Measurements from ENCODE around the gene CLEC18A.
"Not testable (repeated sequence)": the region's sequence is repeated elsewhere in the genome, so short reads cannot be mapped to it uniquely, and the experiment has no call there.

The CLEC18A gene

DNA sequence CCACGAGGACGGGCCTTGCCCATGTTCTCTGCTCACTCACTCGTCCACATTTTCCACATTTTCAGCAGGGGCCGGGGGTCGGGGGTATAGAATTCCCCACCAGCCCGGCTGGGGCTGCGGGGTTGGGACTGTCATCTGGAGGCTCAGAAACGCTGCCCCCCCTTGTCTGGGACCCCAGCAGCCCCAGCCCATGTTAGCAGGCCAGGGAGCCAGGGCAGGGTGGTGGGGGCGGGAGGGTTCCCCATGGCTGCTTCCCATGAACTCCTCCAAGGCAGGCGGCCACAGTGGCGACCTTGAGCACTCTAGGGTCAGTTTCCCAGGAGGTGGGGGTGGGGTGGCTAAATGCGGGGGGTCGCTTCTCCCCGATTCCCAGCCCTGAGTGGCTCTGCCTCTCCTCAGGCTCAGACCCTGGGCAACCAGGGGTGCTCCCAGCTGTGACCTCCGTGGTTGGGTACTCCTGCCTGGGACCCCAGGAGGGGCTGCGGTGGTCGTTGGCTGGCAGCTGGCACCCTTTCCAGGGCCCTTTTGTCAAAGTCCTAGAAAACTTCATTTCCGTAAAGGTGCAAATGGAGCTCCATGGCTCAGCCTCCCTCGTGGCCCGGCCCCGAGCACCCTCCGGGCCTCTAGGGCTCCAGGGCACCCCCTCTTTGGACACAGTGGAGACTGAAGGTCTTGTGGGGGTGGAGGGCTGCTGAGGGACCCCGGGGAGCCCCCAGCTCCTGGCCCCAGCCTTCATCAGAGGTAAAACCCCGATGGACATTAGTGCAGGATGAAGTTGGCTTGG lies 1.6 kb downstream of the CLEC18A start:
- DNase-seq, result not testable (repeated sequence)

DNA sequence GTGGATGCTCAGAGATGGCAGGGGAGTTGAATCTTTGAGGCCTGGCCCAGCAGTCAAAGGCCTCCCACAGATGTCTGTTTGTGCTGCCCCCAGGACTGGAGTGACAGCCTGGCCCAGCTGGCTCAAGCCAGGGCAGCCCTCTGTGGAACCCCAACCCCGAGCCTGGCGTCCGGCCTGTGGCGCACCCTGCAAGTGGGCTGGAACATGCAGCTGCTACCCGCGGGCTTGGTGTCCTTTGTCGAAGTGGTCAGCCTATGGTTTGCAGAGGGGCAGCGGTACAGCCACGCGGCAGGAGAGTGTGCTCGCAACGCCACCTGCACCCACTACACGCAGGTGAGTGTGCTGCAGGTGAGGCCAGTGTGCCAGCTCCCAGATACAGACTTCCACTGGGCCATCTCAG lies 3.1 kb downstream of the CLEC18A start:
- not testable (repeated sequence) for DNase-seq

DNA sequence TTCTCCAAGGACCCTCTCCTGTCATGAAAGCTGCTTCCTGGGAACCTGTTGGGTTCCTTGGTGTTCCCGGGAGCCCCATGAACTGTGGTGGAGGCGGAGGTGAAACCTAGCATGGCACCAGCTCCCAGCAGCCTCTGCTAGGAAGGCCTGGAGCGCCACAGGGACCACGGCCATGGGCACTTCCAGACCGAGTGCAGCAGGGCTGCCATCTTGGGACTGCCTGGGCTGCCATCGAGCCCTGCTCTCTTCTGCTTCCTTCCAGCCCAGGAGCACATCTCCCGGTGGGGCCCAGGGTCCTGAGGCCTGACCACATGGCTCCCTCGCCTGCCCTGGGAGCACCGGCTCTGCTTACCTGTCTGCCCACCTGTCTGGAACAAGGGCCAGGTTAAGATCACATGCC lies 12.2 kb downstream of the CLEC18A start:
- DNase-seq, result not testable (repeated sequence)

DNA sequence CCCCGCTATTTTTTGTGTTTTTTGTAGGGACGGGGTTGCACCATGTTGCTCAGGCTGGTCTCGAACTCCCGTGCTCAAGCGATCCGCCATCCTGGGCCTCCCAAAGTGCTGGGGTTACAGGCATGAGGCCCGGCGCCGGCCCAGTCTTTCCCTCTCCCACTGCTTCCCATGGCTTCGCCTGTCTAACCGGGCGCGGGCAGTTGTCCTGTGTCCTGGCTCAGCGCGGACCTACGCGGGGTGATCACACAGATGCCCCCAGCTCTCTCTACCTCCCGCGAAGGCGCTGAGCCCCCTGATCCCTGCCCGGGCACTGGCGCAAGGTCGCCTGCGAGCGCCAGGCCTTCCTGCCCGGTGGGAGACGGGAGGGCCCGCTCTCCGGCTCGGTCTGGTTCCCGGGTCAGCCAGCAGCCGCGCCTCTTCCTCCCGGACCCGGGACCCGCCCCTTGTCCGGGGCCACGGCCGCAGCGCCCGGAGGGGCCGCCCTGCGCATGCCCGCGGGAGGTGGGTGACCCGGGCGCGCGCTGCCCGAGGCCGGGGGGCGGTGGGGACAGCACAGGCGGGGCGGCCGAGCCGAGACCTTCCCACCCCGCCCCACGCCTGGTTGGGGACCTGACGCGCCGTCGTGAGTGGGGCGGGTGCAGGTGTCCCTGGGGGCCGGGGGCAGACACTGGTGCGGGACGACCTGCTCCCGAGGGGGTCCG lies 14.0 kb downstream of the CLEC18A start:
- not testable (repeated sequence) for DNase-seq

DNA sequence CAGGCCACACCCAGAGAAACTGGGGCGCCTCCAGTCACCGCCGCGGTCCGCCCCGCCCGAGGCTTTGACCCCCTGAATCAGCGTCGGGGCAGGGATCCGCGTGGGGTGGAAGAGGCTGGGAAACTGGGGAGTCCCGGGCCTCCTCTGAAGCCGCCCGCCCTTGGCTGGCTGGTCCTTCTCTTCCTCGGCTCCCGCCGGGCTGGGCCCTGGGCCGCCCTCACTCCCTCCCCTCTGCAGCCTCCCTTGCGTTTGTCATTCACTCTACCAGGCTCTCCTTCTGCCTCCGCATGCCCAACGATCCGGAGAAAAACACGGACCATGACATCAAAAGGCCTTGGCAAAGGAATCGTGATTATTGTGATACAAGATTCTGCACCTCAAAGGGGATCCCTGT lies 14.5 kb downstream of the CLEC18A start:
- not testable (repeated sequence) for DNase-seq

DNA sequence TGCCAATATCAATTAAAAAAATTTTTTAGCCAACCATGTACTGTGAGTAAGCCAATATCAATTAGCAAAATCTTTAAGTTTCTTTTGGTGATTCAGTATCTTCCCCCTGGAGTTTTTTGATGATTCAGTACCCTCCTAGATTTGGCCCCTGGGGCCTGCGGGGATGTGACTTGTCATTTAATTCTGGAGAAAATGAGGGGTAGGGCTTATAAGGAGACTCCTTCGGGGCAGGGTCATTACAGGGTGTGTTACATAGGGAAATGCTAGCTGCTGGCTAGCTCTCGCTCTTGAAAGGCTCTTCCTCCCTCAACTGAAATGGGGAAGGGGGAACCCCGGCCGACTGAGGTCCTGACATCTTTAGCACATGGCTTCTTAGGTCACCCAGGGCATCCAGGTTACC lies 16.6 kb downstream of the CLEC18A start:
- DNase-seq, result not testable (repeated sequence)

DNA sequence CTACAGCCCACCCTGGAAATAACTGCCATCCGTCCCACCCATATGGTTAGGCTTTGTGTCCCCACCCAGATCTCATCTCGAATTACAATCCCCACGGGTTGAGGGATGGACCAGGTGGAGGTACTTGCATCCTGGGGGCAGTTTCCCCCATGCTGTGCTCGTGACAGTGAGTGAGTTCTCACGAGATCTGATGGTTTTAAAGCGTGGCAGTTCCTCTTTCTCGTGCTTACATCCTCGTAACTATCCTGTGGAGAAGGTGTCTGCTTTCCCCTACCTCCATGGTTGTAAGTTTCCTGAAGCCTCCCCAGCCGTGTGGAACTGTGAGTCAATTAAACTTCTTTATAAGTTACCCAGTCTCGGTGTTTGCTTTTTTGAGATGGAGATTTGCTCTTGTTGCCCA lies 17.0 kb downstream of the CLEC18A start:
- not testable (repeated sequence) for DNase-seq

DNA sequence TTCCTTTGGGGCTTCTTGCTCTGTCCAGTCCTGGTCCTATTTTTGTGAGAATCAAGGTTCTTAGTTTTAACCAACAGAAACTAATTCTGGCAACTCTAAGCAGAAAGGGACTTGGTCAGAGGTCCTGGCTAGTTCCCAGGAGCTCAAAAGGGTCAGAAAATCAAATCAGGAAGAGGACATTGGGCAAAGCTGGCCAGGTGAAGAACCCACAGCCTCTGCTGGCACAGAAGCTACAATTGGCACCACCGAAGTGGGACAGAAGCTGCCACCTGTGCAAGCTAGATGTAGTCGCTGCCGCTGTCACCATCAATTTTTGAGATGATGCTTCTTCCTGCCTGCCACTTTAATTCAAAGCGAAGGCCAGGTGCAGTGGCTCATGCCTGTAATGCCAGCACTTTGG lies 18.5 kb downstream of the CLEC18A start:
- DNase-seq, result not testable (repeated sequence)

DNA sequence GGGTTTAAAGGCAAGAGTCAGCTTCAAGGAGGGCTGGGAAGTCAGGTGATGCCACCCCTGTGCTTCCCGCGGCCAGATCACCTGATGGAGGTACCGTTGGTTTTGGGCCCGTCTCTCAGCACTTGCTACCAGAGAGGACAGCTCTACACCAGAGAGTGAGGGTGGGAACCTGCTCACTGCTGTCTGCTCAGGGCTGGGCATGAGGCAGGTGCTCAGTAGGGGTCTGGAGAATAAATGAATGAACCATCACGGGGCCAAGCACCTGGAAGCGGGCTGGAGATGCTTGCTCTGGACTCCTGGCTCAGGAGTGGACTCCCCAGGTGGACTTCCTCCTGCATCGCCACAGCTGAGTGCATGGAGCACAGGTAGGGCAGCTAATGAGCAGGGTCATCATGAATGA lies 21.0 kb downstream of the CLEC18A start:
- not testable (repeated sequence) for DNase-seq

DNA sequence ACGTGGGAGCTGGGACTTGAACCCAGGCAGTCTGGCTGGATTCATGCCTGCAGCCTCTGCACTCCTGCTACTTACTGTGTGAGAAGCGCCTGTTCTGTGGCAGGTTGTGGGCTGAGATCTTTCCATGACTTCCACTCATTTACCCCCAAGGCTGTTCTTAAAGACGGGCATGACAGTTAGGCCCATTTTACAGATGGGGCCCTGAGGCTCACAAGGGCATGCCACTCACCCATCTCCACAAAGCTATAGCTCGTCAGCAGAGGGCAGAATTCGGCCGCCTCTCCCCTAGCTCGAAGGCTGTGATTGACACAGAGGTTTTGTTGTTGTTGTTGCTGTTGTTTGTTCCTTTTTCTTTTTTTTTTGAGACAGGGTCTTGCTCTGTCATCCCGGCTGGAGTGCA lies 21.8 kb downstream of the CLEC18A start:
- DNase-seq, result not testable (repeated sequence)

DNA sequence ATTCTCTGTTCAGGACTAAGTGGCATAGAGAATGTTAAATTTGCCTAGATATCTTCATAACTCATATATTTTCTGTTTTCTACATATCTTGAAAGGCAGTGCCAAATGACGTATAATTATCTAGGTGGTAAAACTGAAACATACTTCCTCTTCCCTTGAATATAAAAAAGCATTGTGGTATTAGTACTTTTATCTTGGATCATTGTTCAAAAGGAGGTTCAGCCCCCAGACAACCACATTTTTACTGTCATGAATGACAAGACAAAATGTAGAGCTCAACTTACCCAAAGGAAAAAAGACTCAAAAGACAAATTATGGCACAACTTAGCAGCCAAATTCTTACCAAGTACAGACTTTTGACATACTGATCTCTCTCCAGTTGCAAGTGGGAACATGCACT lies 34.1 kb downstream of the CLEC18A start:
- DNase-seq, result not testable (repeated sequence)

DNA sequence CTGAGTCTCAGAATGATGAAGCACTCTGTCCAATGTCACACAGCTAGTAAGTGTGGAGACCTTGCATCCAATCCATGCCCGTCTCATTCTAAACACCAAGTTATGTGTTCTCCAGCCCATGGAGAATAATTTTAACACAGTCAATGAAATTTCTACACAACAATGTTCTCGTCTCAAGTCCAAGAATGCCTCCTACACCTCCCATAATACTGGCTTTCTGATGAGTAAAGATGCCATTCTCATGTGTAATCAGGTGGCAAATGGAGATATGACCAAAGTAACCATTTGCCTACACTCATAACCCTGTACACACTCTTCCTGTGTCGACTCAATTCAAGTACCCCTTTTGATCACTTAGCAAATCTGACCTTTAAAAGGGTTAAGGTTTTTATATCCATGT lies 46.8 kb downstream of the CLEC18A start:
- DNase-seq, result not testable (repeated sequence)

DNA sequence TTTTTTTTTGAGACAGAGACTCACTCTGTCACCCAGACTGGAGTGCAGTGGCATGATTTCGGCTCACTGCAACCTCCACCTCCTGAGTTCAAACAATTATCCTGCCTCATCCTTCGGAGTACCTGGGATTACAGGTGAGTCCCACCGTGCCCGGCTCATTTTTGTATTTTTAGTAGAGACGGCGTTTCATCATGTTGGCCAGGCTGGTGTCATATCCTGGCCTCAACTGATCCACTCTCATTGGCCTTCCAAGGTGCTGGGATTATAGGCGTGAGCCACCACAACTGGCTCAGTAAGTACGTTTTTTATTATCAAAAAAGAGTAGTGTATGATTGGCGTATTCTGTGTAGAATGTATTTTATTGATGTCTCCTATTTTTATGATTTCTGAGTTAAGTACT lies 48.7 kb downstream of the CLEC18A start:
- not testable (repeated sequence) for DNase-seq

DNA sequence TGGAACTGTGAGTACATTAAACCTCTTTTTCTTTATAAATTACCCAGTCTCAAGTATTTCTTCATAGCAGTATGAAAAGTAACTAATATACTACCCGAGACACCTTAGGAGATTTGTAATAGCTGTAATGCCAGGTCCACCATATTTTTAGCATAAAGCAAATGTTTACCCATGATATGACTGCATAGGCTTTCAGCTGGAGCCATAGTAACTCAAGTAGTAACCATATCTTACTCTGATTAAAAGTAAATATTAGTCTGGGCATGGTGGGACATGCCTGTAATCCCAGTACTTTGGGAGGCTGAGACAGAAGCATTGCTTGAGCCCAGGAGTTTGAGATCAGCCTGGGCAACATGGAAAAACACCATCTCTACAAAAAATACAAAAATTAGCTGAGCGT lies 52.4 kb downstream of the CLEC18A start:
- DNase-seq, result not testable (repeated sequence)

DNA sequence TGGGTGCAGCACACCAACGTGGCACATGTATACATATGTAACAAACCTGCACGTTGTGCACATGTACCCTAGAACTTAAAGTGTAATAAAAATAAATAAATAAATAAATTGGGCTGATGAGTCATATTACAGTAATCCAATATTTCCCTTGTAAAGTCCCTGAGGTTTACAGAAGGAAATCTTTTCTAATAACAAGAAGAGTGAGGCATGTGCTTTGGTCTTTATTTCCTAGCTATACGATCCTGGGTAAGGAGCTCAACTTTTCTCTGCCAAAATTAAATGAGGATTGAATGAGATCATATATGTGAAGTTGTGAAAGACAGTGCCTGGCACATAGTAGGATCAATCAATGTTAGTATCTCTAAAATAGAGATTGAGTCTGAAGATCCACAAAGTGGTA lies 57.5 kb downstream of the CLEC18A start:
- DNase-seq, result not testable (repeated sequence)

DNA sequence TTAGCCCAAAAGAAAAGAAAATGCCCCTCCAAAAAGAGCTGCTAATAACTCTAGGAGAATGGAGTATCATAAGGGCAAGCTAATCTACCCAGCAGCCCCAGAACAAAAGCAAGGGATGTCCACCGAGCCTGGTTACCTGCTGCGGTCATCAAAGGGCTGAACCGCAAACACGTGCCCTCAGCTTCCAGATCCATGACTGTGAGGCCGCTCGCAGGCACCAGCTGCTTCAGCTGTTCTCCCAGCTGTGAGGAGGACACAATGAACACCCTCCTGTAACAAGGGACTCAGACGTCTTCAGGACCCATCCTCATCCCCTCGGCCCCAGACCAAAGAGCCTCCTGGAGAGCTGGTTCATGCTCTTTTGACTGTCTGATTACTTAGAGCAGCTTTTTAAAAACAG lies 59.5 kb downstream of the CLEC18A start:
- DNase-seq, result not testable (repeated sequence)

DNA sequence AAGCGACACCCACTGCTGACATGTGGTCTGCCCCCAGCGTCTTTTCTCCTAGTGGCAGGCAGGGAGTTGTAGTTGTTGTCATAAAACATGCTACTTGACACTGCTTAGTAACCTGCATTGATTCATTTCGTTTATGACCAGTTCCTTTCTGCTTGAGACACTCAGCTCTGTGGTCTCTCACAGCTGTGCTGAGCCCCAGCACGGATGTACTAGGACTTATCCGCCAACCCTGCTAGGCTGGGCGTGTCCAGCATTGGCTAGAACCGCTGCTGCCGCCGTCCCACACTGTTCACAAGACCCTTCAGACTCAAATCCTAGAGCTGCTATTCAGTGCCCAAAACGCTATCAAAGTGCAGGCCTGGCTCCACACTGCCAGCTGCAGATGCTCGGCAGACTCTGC lies 60.0 kb downstream of the CLEC18A start:
- DNase-seq, result not testable (repeated sequence)

DNA sequence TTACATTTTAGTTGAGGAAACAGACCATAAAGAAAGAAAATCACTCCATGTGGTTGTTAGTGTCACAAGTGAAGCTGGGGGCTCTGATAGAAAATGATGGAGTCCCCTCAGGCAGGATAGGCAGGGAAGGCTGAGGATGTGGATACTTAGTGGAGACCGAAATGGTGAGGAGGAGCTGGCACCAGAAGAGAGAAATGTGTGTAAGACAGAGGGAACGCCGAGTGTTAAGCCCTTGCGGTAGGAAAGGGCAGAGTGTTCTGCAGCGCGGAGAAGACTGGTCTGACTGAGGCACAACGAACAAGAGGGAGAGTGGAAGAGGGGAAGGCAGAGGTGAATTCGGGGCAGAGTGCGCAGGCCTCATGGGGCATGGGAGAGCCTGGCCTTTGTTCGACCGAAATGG lies 61.2 kb downstream of the CLEC18A start:
- DNase-seq, result not testable (repeated sequence)

DNA sequence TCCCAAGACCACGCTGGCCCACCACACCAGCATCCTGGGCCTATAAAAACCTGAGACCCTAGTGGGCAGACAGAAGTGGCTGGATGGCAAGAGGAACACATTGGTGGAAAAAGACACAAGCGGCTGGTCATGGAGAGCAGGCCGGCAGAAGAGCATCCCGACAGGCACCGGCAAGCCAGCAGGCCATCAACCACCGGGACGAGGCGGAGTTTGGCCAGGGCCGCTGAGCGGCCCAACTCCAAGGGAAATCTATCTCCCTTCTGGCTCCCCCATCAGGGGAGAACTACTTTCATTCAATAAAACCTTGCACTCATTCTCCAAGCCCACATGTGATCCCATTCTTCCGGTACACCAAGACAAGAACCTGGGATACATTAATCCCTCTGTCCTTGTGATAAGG lies 61.8 kb downstream of the CLEC18A start:
- not testable (repeated sequence) for DNase-seq

All from T-helper 2 cell (primary cell).